ENCODE data around the gene SOCS6. TPM values are rescaled to one million over a fixed set of nuclear protein-coding genes. Genes with fewer than 3 reads are reported as not detected.

SOCS6 gene
- total RNA-seq, 1 experiment from 2014 or later = 15.5 TPM

DNA sequence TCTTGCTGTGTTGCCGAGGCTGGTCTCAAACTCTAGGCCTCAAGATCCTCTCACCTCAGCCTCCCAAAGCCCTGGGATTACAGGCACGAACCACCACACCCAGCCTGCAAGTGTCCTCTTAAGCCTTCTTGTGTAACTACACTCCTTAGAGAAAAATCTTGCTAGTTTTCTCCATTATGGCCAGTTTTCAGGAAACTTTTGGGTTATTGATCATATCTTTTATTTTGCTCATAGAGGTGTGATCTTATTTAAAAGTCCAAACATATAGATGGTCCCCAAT, 2.4 kb downstream of the SOCS6 start:
- H3K27ac ChIP-seq (ENCODE audit: low read depth, low read length, poor library complexity, severe bottlenecking) = no peak overlapping the region
- intact Hi-C loops (cut with micrococcal nuclease; ENCODE audit: unreplicated experiment) = no loop called here

DNA sequence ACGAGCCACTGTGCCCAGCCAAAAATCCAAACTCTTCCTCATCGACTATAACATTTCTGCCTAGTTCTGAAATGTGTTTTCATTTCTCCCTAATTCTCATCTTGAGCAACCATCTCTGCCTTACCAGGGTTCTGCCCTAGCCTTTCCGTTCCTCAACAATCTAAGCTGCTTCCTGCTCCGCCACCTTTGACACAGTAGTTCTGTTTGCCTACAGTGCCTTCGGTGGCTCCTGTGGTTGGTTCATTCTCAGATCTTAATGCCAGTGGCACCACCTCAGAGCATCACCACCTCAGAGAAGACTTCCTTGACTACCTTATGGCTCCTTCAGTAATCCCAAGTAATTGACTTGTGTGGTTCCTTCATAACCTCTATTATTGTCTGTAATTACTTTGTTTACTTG, 3.8 kb downstream of the SOCS6 start:
- Histone ChIP-seq H3K4me1 (ENCODE audit: insufficient read depth, low read length, poor library complexity, severe bottlenecking) (no peaks in the 10 kb centered on the region), H3K4me3 (ENCODE audit: low read depth, low read length, poor library complexity, severe bottlenecking) (no peak overlapping the region), H3K9me3 (ENCODE audit: low read depth, low read length, poor library complexity, severe bottlenecking) (no peaks in the 10 kb centered on the region), H3K27me3 (replicated peaks; ENCODE audit: insufficient read depth, low read depth, low read length, poor library complexity) (no peaks in the 10 kb centered on the region), H3K36me3 (ENCODE audit: insufficient read depth, low read length, poor library complexity, severe bottlenecking) (no peaks in the 10 kb centered on the region), H3K27ac (ENCODE audit: low read depth, low read length, poor library complexity, severe bottlenecking) (no peak overlapping the region)
- CTCF ChIA-PET = no interaction called here
- POLR2A ChIA-PET (ENCODE audit: low non-redundant PET) = no interaction called here
- TF ChIP-seq, protein P1, sequence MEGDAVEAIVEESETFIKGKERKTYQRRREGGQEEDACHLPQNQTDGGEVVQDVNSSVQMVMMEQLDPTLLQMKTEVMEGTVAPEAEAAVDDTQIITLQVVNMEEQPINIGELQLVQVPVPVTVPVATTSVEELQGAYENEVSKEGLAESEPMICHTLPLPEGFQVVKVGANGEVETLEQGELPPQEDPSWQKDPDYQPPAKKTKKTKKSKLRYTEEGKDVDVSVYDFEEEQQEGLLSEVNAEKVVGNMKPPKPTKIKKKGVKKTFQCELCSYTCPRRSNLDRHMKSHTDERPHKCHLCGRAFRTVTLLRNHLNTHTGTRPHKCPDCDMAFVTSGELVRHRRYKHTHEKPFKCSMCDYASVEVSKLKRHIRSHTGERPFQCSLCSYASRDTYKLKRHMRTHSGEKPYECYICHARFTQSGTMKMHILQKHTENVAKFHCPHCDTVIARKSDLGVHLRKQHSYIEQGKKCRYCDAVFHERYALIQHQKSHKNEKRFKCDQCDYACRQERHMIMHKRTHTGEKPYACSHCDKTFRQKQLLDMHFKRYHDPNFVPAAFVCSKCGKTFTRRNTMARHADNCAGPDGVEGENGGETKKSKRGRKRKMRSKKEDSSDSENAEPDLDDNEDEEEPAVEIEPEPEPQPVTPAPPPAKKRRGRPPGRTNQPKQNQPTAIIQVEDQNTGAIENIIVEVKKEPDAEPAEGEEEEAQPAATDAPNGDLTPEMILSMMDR (conservative IDR thresholded peaks at IDR 0.05; ENCODE audit: low read depth, low read length) = no peak
- no peak for TF ChIP-seq EZH2 (IDR thresholded peaks at IDR 0.05; ENCODE audit: borderline replicate concordance, low read depth, low read length, poor library complexity, severe bottlenecking)
- no peak for DNase-seq (ENCODE audit: low spot score)
- no TSS peak for BruUV-seq (replicated peaks)
- intact Hi-C loops (cut with micrococcal nuclease; ENCODE audit: unreplicated experiment) = no loop called here

More for the DNA sequence above, 2.4 kb downstream of the SOCS6 start:
- TF ChIP-seq, protein P1 (conservative IDR thresholded peaks at IDR 0.05; ENCODE audit: low read depth, low read length) = no peak
- no peak for TF ChIP-seq EZH2 (IDR thresholded peaks at IDR 0.05; ENCODE audit: borderline replicate concordance, low read depth, low read length, poor library complexity, severe bottlenecking)
- BruUV-seq (replicated peaks) = no TSS peak
- DNase-seq (ENCODE audit: low spot score) = no peak
- ChIA-PET CTCF (no interaction called here), POLR2A (ENCODE audit: low non-redundant PET) (no interaction called here)
- Histone ChIP-seq H3K27me3 (replicated peaks; ENCODE audit: insufficient read depth, low read depth, low read length, poor library complexity) (no peaks in the 10 kb centered on the region), H3K4me1 (ENCODE audit: insufficient read depth, low read length, poor library complexity, severe bottlenecking) (peaks cover 7% of the 10 kb centered on the region), H3K36me3 (ENCODE audit: insufficient read depth, low read length, poor library complexity, severe bottlenecking) (no peaks in the 10 kb centered on the region), H3K4me3 (ENCODE audit: low read depth, low read length, poor library complexity, severe bottlenecking) (no peak overlapping the region), H3K9me3 (ENCODE audit: low read depth, low read length, poor library complexity, severe bottlenecking) (no peaks in the 10 kb centered on the region)

- DNase-seq (ENCODE audit: low spot score) = no peak
- POLR2A ChIA-PET (ENCODE audit: low non-redundant PET) = no interaction called here
- BruUV-seq (replicated peaks) = no TSS peak
- no peaks in the 10 kb centered on the region for H3K4me1 ChIP-seq (ENCODE audit: insufficient read depth, low read length, poor library complexity, severe bottlenecking)
- CTCF ChIA-PET = no interaction called here
- no peaks in the 10 kb centered on the region for H3K27me3 ChIP-seq (replicated peaks; ENCODE audit: insufficient read depth, low read depth, low read length, poor library complexity)
- no peak overlapping the region for H3K27ac ChIP-seq (ENCODE audit: low read depth, low read length, poor library complexity, severe bottlenecking)
- no peak overlapping the region for H3K4me3 ChIP-seq (ENCODE audit: low read depth, low read length, poor library complexity, severe bottlenecking)
- intact Hi-C loops (cut with micrococcal nuclease; ENCODE audit: unreplicated experiment) = no loop called here
- no peaks in the 10 kb centered on the region for H3K36me3 ChIP-seq (ENCODE audit: insufficient read depth, low read length, poor library complexity, severe bottlenecking)
- TF ChIP-seq, protein P1 (conservative IDR thresholded peaks at IDR 0.05; ENCODE audit: low read depth, low read length) = no peak
- TF ChIP-seq EZH2 (IDR thresholded peaks at IDR 0.05; ENCODE audit: borderline replicate concordance, low read depth, low read length, poor library complexity, severe bottlenecking) = no peak
- H3K9me3 ChIP-seq (ENCODE audit: low read depth, low read length, poor library complexity, severe bottlenecking) = no peaks in the 10 kb centered on the region
Measured at GRCh38 chr18:70293166-70293565, 4.3 kb downstream of the SOCS6 start.
